Thyroid gland (tissue), 4 donors: ENCODE data around the gene VWA5B2. TPM values are rescaled to one million over a fixed set of nuclear protein-coding genes. Genes with fewer than 3 reads are reported as not detected.
"Not testable (repeated sequence)": the region's sequence is repeated elsewhere in the genome, so short reads cannot be mapped to it uniquely, and the experiment has no call there.

Source experiments
- DNase-seq, 2 donors: peaks; one replicate each; pipeline ENCODE4 v3.0.0-alpha.2; 2019
- H3K27ac ChIP-seq, 3 donors: fragments of 200-600 bp; sonication (generic); 1 replicate in 2 of 3; 2 replicates in 1 of 3; pipeline ENCODE4 v1.5.1; 2016 to 2019; ENCODE audit warnings: mild to moderate bottlenecking in 1 of 3, moderate library complexity in 1 of 3
- H3K27me3 ChIP-seq: fragments of 200-600 bp; sonication (generic); one replicate; pipeline ENCODE4 v1.5.1; 2019
- H3K36me3 ChIP-seq, 2 donors: fragments of 200-600 bp; sonication (generic); one replicate each; pipeline ENCODE4 v1.5.1; 2016 to 2019
- H3K4me1 ChIP-seq, 2 donors: fragments of 200-600 bp; sonication (generic); one replicate each; pipeline ENCODE4 v1.5.1; 2017 to 2019
- H3K4me3 ChIP-seq, 3 donors: fragments of 200-600 bp; sonication (generic); replicated peaks in 1 of 3; 1 replicate in 2 of 3; 2 replicates in 1 of 3; pipeline ENCODE4 v1.5.1; 2016; ENCODE audit warnings: mild to moderate bottlenecking in 1 of 3
- H3K9me3 ChIP-seq: fragments of 200-600 bp; sonication (generic); one replicate; pipeline ENCODE4 v1.5.1; 2017
- CTCF ChIP-seq, 6 experiments: fragments of 200-600 bp in 3 of 6; fragments of 450-650 bp in 3 of 6; sonication (generic) in 3 of 6; IDR thresholded peaks; one replicate each; pipeline ENCODE4 v1.5.1; 2016 to 2019; ENCODE audit warnings: antibody characterized with exemption in 6 of 6, mild to moderate bottlenecking in 2 of 6, inconsistent platforms in 1 of 6, moderate library complexity in 1 of 6
- POLR2A ChIP-seq, 2 donors: fragments of 450-650 bp; IDR thresholded peaks; one replicate each; pipeline ENCODE4 v1.6.1; 2017; ENCODE audit warnings: antibody characterized with exemption in 2 of 2, mild to moderate bottlenecking in 2 of 2, moderate library complexity in 1 of 2
- WGBS, 2 donors: methylation state at CpG; one replicate each; pipeline ENCODE4 v1.1.5; 2017; 5-methylcytosine and 5-hydroxymethylcytosine counted together
- intact Hi-C: fragments of 100-400 bp; cut with DNase I; formaldehyde crosslinking; loops from one replicate; pipeline ENCODE4 v1.15.1; 2023
- total RNA-seq, 4 donors: library from RNA; depleted of rRNA; stranded (reverse); fragments of >200 nt; gene quantifications; one replicate each; pipeline ENCODE4 v1.2.3, GENCODE V29; 2016

Gene VWA5B2
- total RNA-seq, 4 donors from 2014 or later, result 0.42 to 0.88 (median 0.45) TPM; not detected in 1

GRCh38 chr3:184261270-184261853 is 32.0 kb downstream of the VWA5B2 start, which contains the start of gene CAMK2N2:
Gene CAMK2N2, minus strand, starts transcription at chr3:184261553. Its CDS starts 268 bp downstream, at chr3:184261285.
- H3K27ac ChIP-seq, result no peak within 1 kb of the TSS
- H3K27me3 ChIP-seq, result peaks cover 28% of the 10 kb centered on the region
- intact Hi-C loops, result no loop called here
- H3K4me1 ChIP-seq, result peaks cover 23 to 30% of the 10 kb centered on the region in 2 donors
- 0 to 1% methylated on average over 9 to 14 of the region's 67 CpGs for WGBS, 2 donors
- peak; percentile 22 for DNase-seq
- peaks cover 0 to 3% of the 10 kb centered on the region in 2 donors for H3K36me3 ChIP-seq
- H3K9me3 ChIP-seq, result no peaks in the 10 kb centered on the region
- peak within 1 kb of the TSS in 1 of 3 donors; percentile 26 for H3K4me3 ChIP-seq
- no peak for TF ChIP-seq CTCF (IDR thresholded peaks at IDR 0.05)
- TF ChIP-seq POLR2A (IDR thresholded peaks at IDR 0.05), result no peak

GRCh38 chr3:184261854-184262763 is 32.7 kb downstream of the VWA5B2 start:
- intact Hi-C loops, result no loop called here
- DNase-seq, result peak in 1 of 2 donors; percentile 30
- TF ChIP-seq CTCF (IDR thresholded peaks at IDR 0.05), result no peak
- no peak for TF ChIP-seq POLR2A (IDR thresholded peaks at IDR 0.05)
- no peaks in the 10 kb centered on the region for H3K9me3 ChIP-seq
- no peak overlapping the region for H3K4me3 ChIP-seq
- peaks cover 23 to 30% of the 10 kb centered on the region in 2 donors for H3K4me1 ChIP-seq
- peaks cover 28% of the 10 kb centered on the region for H3K27me3 ChIP-seq
- no peak overlapping the region for H3K27ac ChIP-seq
- peaks cover 0 to 3% of the 10 kb centered on the region in 2 donors for H3K36me3 ChIP-seq
- WGBS, 2 donors, result 1 to 4% methylated on average over 37 of the region's 66 CpGs

- no peak overlapping the region for H3K4me3 ChIP-seq
- no peak overlapping the region for H3K27ac ChIP-seq
- no peak for DNase-seq
- intact Hi-C loops, result no loop called here
- 13 to 20% methylated on average over 15 of the region's 15 CpGs for WGBS, 2 donors
- H3K4me1 ChIP-seq, result peaks cover 23 to 30% of the 10 kb centered on the region in 2 donors
- TF ChIP-seq CTCF (IDR thresholded peaks at IDR 0.05), result no peak
- no peak for TF ChIP-seq POLR2A (IDR thresholded peaks at IDR 0.05)
- peaks cover 28% of the 10 kb centered on the region for H3K27me3 ChIP-seq
- no peaks in the 10 kb centered on the region for H3K9me3 ChIP-seq
- peaks cover 0 to 3% of the 10 kb centered on the region in 2 donors for H3K36me3 ChIP-seq
These were observed 33.4 kb downstream of the VWA5B2 start for GRCh38 chr3:184262764-184263179.

GRCh38 chr3:184267249-184267648 is 37.9 kb downstream of the VWA5B2 start:
- H3K36me3 ChIP-seq, intact Hi-C loops, H3K9me3 ChIP-seq, H3K4me1 ChIP-seq, DNase-seq, H3K4me3 ChIP-seq, H3K27ac ChIP-seq: not testable (repeated sequence)
- peaks cover 10% of the 10 kb centered on the region for H3K27me3 ChIP-seq
- 82 to 94% methylated on average over 1 of the region's 1 CpG for WGBS, 2 donors

GRCh38 chr3:184272269-184272668 is 42.9 kb downstream of the VWA5B2 start:
- intact Hi-C loops, result no loop called here
- H3K4me1 ChIP-seq, result no peaks in the 10 kb centered on the region
- no peak for TF ChIP-seq POLR2A (IDR thresholded peaks at IDR 0.05)
- TF ChIP-seq CTCF (IDR thresholded peaks at IDR 0.05), result no peak
- no peak for DNase-seq
- H3K4me3 ChIP-seq, result no peak overlapping the region
- no peaks in the 10 kb centered on the region for H3K36me3 ChIP-seq
- H3K27me3 ChIP-seq, result peaks cover 8% of the 10 kb centered on the region
- 58 to 68% methylated on average over 1 of the region's 1 CpG for WGBS, 2 donors
- no peaks in the 10 kb centered on the region for H3K9me3 ChIP-seq
- H3K27ac ChIP-seq, result no peak overlapping the region
